ENCODE data around the gene GHSR.

DNA sequence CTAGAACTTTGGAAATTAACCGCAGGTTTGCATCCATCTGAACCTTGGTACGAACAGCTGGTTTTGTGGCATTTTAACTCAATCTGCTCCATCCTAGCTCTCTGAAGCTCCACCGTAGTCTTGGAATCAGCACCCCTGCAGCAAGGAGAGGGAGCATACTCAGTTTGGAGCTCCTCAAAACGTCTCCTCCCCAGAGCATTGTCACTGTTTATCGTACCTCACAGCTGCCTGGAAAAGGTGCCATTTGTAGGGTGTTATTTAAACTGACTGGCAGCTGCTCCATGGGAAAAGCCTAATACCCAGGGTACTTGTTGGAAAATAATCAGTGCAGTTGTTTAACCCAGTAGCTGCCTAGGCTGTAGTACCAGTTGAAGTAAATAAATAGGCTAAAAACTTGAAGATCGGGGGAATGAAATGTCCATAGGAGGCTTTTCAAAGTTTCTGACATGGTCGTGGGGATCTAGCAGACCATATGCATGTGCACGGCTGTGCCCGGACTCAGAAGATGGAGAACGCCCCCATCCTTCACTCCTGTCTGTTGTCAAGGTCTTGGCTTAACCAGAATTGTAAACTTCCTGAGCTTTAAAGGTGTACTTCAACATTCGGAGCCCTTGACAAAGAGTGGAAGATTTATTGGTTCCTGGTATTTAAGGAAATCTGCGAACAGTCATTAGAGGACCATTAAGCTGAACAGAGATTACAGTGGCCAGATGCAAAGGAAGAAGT, 43.9 kb downstream of the GHSR start:
- TF ChIP-seq, protein P1, sequence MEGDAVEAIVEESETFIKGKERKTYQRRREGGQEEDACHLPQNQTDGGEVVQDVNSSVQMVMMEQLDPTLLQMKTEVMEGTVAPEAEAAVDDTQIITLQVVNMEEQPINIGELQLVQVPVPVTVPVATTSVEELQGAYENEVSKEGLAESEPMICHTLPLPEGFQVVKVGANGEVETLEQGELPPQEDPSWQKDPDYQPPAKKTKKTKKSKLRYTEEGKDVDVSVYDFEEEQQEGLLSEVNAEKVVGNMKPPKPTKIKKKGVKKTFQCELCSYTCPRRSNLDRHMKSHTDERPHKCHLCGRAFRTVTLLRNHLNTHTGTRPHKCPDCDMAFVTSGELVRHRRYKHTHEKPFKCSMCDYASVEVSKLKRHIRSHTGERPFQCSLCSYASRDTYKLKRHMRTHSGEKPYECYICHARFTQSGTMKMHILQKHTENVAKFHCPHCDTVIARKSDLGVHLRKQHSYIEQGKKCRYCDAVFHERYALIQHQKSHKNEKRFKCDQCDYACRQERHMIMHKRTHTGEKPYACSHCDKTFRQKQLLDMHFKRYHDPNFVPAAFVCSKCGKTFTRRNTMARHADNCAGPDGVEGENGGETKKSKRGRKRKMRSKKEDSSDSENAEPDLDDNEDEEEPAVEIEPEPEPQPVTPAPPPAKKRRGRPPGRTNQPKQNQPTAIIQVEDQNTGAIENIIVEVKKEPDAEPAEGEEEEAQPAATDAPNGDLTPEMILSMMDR (IDR thresholded peaks at IDR 0.05; ENCODE audit: poor library complexity): no peak
- TF ChIP-seq EZH2phosphoT487 (IDR thresholded peaks at IDR 0.05; ENCODE audit: low read depth, severe bottlenecking, unreplicated experiment): no peak
